NCI-H2171 treated with DMSO at 0.1 percent for 48 hours (cell line): ENCODE data around the gene HS2ST1.

ENCODE experiments used
- DNase-seq: peaks from one replicate; lab custom pipeline; 2025; lab: John Stamatoyannopoulos, UW

Gene HS2ST1

DNA sequence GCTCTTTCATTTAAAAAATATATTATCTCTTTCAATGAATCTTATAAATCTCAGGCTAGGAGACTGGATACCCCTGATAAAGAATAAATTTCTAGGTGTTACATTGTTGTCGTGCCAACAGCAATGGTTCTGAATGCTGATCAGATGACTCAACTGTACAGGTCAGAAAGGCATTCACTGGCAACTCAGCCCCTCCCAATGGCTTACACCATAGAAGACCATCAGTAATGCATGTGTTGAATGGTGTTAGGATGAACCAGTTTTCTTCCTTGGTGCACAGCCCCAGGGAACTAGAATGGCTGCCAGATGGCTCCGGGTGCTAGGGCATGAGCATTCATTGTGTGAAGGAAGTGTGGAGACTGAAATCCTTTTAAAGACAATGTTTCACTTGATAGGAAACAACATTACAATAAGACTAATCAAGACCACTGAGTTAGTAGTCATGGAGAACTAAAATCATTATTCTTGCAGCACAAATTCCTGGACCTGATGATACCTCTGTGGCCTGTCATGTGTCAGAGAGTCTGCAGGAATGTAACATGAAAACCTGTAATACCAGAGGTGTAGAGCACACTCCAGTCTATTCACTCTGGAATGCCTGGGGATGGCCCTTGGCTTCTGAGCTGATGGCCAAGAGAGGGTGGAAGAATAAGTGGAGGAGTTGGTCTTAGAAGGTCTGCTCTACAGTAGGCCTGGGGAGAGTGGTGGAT, 226.6 kb downstream of the HS2ST1 start:
- DNase-seq: no peak

DNA sequence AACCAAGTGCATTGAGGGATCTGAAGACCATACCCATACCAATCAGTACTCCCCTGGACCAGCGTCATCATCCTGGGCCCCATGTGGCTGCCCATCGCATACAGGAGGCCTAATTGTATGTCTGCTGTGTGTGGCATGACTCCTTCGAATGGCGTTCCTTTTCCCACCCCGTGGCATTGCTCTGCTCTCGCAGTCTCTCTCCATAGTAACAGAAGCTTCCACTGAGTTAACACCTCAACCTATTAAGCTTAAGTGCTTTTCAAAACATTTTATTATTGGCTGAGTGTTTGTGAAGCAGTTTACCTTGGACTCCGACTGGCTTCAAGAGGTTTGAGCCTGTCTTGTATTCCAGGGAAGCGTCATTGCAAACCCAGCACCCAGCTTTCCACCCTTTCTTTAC, 227.1 kb downstream of the HS2ST1 start:
- DNase-seq: no peak

DNA sequence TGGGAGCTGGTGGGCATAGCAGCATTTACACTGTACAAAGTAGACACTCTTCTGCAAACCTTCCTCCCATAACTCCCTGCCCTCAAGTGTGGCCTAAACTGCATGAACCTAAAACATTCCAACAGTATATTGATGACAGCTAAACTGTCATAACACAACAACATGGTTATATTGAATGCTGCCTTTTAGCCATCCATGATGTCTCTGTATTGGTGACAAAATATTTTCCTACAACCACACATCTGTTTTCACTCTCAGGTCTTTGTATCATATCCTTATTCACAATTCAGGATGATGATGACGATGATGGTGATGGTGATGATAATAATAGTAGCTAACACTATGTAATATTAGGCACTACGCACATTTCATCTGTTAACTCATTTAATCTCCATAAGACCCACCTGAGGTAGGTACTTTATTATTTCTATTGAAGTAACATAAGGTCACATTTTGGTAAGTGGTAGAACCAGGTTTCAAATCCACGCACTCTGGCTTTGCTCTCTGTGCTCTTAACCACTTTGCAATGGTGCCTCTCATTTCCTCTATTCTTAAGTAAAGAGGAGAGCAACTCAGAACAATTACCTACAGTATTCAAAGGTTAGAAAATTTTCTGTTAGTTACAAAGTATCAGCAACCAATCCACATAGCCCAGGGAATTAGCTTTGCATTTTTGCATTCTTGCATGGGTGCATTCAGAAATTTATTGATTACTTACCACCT, 229.1 kb downstream of the HS2ST1 start:
- DNase-seq: no peak

DNA sequence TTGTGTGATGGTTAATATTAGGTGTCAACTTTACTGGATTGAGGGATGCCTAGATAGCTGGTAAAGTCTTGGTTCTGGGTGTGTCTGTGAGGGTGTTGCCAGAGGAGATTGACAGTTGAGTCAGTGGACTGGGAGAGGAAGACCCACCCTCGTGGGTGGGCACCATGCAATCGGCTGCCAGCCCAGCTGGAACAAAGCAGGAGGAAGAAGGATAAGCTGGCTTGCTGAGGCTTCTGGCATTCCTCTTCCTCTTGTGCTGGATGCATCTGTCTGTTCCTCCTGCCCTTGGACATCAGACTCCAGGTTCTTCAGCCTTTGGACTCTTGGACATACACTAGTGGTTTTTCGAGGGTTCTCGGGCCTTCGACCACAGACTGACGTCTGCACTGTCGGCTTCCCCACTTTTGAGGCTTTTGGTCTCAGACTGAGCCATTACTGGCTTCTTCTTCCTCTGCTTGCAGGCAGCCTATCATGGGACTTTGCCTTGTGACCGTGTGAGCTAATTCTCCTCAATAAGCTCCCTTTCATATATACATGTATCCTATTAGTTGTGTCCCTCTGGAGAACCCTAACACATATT, 230.0 kb downstream of the HS2ST1 start:
- no peak for DNase-seq

DNA sequence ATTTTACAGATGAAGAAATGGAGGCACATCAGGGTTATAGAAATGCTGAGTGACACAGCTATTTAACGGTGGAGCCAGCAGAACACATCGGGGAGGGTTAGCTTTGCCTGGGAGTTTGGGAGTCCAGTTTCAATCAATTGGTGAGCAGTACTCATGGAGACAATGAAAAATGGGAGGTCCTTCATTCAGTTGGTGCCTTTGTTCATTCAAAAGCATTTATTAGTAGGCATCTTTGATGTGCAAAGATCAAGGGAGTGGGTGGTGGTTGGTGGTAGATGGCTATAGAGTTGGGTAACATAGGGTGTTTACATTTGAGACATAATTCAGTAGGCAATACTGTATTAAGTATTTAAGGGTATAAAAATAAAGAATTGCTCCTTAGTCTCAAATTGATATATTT, 230.5 kb downstream of the HS2ST1 start:
- no peak for DNase-seq

DNA sequence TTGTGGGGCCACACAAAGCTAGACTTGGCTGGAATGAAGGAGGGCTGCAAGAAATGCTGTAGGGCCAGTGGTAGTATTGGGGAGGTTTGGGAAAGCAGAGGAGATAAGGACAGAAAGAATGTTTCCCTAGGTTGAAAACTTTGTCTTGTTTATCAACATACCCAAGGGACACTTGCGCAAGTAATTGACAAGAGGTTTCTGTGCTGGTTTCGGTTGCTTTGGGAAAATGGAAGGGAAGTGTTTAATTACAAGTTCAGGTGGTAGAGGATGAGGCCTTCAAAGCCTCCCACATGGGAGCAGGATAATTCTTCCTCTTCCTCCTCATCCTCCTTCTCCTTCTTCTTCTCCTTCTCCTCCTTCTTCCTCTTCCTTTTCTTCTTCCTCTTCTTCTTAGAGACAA, 232.1 kb downstream of the HS2ST1 start:
- no peak for DNase-seq

DNA sequence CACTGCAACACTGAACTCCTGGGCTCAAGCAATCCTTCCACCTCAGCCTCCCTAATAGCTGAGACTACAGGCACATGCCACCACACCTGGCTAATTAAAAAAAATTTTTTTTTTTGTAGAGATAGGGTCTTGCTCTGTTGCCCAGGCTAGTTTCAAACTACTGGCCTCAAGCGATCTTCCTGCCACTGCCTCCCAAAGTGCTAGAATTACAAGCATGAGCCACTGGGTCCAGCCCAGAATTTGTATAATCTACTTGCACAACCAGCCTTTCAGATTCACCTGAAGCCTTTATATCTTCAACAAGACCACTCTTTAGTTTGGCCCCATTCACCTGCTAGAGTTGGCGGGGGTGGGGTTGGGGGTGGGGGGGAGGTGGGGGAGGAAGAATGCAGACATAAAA, 232.6 kb downstream of the HS2ST1 start:
- DNase-seq: no peak

DNA sequence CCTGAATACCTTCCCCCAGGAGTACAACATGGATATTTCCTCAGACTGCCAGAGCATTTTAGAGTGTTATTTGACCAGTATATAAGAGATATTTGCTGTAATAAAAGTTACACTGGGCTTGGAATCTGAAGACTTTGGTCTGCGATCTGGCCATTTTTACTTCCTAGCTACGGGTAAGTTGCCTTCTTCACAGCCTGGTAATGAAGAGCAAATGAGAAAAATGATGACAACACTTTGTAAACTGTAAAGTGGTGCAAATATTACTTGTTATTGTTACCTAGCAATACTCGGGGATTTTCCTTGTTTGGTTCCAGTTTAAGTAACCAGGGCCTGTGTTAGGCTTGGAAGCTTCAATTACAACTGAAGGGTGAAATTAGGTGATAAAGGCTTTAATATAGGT, 233.4 kb downstream of the HS2ST1 start:
- DNase-seq: no peak

DNA sequence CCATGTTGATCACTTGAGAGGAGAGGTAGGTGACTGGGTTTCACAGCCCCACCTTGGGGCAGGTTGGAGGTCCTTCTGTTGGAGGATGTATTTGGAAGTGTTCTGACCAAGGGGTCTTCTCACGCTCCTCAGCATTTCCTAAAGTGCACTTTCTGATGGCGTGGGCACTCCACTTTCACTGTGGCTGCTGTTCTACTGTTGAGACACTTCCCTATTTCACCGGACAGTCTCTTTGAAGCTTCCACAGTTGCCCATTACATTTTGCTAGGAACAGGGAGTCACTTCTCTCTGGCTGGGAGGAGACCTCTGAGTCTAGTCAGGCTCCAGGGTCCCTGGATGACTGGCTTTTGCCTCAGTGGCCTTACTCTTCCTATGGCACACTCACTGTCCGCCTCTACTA, 234.2 kb downstream of the HS2ST1 start:
- DNase-seq: no peak

DNA sequence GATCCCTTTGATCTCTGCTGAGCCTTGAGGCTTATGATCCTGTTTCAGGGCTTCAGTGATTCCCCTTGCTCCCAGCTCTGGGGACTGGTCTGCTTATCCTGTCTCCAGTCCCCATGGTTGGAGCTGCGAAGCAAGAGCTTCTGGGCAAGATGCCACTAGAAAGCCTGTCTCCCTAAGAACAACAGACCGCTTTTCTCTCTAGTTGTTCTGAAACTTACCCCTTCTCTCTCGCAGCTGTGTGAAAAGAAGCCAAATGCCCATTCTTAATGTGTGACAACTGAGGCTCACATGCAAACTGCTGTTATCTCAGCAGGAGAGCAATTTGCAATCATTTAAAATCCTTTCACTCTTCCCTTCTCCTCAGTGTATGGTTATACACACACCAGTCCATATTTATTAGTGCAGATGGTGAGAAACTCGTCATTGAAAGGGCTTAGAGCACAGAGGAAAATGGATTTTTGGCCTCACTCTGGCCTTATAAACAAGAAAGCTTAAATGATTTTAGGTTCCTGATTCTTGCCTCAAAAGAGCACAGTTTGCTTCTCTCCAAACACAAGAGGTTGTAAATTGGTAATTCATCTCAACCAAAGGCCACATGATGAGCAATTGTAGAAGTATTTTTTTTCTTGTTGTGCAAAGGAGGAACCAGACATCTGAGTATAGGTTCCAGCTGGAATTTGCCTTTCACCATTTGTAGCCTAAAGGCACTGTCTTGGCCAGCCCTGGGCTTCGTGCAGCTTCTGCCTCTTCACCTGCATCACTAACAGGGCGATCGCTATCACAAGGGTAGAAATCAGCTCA, 235.0 kb downstream of the HS2ST1 start:
- no peak for DNase-seq

DNA sequence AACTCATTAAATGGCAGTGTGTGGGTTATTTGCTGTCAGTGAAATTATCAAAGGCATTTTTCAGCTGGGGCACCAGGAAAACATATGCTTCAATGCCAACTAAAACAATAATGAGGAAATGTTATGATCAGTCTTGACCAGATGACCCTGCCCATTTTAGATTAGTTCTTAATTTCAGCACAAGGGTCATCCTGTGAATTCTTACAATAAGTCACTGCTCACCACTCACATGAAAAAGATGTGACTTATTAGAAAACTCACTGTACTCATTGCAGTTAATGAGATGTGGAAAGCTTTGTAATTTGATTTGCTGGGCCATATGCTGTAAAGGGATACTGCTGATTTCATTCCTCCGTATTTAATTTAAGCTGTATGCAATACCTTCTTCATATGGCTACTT, 235.7 kb downstream of the HS2ST1 start:
- DNase-seq: peak; percentile 36

DNA sequence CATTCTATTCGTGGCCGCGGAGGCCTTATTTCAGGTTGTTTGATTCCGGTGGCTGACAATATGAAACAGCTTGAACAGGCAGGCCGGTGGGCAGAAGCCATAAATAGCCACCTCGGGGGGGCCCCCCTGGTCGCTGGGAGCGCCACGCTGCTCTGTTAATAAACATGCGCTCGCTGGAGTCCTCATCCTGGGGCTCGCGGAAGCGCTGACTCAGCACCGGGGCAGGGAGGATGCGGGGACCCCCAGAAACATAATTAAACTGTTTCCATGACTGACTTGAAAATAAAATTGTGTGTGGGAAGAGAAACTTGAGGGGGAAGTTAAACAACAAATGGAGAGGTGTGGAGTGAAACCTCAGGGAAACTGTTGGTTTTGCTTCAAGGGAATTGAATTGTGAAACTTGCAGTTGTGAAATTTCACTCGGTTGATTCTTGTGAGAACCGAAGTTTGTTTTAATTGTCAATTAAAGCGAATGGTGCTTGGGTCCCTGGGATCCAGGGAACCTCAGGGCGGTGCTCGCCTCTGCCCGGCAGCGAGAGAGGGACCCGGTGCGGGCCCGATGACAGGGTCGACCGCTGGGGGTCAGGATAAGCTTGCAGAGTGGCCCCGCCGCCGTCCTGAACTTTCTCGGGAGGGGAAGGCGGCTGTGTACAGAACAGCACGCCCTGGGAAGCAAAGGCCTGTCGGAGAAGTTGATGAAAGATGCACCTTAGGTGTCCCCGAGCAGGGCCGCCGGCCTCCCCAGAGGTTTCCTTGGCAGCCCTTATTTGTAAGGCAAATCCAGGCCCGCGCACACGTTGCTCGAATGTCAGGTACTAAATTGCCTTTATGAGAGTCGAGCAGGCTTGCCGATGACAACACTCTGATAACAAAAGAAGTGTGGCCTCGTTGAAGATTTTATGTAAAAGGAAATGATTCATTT, 237.3 kb downstream of the HS2ST1 start:
- DNase-seq: no peak

DNA sequence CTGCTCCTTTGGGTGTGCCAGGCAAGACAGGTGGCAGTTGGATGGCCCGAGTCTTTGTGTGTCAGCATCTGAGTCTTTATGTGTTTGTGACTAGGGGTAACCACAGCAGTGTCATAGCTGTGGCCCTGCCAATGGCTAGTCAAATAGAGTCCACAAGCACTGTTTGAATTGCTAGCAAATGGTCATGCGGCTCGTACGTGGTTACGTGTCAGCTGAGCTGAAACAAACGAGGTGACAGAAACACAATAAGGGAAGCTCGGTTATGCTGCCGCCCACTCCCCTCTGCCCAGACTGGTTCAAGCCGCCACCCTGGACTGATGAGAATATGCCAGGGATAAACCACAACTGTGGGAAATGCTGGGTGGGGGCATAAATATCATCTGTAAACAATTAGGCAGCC, 239.9 kb downstream of the HS2ST1 start:
- no peak for DNase-seq

DNA sequence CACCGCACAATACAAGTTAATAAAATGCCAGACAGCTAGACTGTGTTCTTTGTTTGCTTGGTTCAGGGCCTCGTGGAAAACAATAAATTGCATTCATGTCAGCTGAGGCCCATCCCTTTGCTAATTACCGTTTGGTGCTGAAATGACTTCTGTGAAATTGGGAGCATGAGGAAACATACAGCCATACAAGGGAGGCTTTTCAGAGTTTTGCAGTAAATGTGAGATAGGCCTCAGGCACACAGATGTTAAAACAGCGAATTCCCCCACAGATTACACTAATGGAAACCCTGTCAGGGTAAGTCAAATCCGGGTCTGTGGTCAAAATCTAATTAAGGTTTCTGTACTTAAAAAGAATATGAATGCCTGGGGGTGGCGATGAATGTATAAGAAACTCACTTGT, 240.7 kb downstream of the HS2ST1 start:
- no peak for DNase-seq

DNA sequence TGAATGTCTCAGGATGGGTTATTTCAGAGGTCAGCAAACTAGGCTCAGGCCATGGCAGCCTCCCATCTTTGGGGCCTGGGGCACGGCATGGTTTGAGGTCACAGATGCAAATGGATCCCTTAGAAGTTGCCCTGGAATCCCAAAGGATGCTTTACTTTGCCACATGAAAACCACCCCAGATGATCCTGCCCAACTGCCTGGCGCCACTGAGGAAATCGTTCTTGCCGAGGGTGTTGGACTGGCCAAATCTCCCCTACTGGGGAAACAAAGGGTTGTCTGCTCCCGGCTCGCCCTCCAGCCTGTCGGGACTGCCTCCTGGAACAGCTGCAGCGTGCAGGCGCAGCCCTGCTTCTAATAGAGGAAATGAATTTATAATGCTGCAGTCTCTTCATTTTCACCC, 241.2 kb downstream of the HS2ST1 start:
- DNase-seq: no peak

DNA sequence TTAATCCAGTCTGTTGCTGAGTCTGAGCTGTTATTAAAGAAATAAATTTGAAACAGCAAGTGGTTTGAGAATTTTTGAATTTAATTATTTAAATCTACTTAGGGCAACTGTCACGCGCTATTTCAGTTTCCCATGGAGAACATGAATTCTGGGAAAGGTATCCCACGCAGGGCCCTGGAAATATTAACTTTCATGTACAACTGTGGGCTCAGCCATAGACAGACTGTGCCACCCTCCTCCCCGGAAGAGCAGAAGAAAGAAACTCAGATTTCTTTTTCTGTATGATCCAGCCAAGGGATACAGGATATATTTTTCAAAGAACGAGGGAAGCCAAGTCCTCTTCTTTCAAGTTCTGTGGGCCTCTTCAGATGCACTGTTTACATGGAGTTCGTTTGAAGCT, 241.7 kb downstream of the HS2ST1 start:
- no peak for DNase-seq

DNA sequence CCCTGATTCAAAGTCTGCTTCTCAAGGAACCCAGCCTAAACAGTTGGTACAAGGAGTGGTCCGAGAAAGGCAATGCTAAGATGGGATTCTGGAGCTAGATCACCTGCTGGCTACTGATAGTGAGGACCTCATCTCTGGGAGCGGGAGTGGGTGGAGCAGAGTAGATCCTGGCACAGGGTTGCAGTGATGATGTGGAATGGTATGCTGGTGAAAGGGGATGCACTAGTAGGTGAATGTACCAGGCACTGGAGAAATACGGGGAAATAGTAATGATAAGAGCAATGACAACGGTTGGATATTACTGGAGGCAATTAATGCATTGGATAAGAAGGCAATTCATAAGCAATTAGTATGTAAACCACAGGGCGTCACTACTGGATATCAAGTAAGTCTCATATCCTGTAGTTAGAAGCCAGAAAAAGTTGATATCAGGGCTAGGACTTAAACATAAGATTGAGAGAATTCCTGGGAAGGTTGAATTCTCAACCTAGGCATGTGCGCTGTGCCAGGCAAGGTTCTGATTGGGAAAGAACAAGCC, 245.0 kb downstream of the HS2ST1 start:
- DNase-seq: no peak
